ENCODE measurements around the gene ICAM5. TPM values are rescaled to one million over a fixed set of nuclear protein-coding genes. Genes with fewer than 3 reads are reported as not detected.

ICAM5 gene
- total RNA-seq, 1 donor from 2014 or later: 9.3 TPM

DNA sequence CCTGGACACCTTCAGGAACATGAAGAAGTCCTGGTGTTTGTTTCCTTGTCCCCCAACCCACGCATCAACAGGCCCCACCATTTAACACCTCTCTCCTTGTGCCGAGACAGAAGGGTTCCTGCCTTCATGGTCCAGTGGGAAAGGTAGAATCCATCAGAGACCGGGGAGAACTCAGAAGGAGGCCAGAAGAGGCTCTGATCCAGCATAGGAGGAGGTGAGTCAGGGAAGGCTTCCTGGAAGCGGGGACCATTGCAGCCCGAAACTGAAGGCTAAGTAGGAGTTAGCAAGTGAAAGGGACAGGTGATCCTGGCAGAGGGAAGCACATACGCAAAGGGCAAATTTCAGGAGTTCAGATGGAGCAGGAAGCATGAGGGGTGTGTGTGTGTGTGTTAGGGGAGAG, 49.2 kb downstream of the ICAM5 start:
- no peak overlapping the region for H3K4me3 Mint-ChIP-seq (ENCODE audit: unreplicated experiment)
- H3K36me3 Mint-ChIP-seq (ENCODE audit: low read depth): no peaks in the 10 kb centered on the region
- H3K27me3 Mint-ChIP-seq (ENCODE audit: low read depth): no peaks in the 10 kb centered on the region
- TF ChIP-seq CTCF (IDR thresholded peaks at IDR 0.05): no peak
- H3K4me1 Mint-ChIP-seq (ENCODE audit: low read depth): peaks cover 11% of the 10 kb centered on the region
- H3K27ac Mint-ChIP-seq (ENCODE audit: unreplicated experiment): no peak overlapping the region
- DNase-seq (ENCODE audit: low spot score): no peak
- H3K9me3 Mint-ChIP-seq (ENCODE audit: low read depth): no peaks in the 10 kb centered on the region

DNA sequence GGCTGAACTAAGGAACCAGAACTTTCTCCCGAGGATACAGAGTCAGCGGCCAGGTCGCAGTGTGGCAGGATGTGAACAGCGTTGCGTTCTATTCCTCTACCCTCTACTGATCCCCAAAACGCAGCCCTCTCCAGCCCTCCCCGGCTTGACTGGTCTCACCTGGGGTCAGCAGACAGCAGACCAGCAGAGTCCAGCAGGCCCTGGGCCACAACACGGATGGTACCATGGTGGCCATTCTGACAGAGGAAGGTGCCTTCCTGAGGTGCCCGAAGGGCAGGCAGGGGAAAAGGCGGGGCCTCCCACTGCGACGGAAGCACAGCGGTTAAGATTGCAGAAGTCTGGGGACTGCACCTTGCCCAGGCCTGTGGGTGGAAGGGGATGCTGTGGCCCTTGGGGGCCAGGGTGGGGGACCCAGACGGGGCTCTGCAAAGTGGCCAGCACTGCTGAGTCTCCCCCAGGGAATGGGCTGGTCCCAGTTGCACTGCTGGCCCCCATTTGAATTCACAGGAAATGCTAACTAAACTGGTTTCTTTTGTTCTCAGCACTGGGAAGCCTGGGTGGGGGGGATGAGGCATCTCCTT, 49.7 kb downstream of the ICAM5 start, which contains the start of gene ICAM3:
TSS of gene ICAM3 (minus strand) at position 245 of the 581 bp plus-strand sequence. CDS start at position 235, 10 bp downstream.
- H3K36me3 Mint-ChIP-seq (ENCODE audit: low read depth): no peaks in the 10 kb centered on the region
- no peak within 1 kb of the TSS for H3K27ac Mint-ChIP-seq (ENCODE audit: unreplicated experiment)
- peaks cover 6% of the 10 kb centered on the region for H3K4me1 Mint-ChIP-seq (ENCODE audit: low read depth)
- no peaks in the 10 kb centered on the region for H3K9me3 Mint-ChIP-seq (ENCODE audit: low read depth)
- no peak for DNase-seq (ENCODE audit: low spot score)
- TF ChIP-seq CTCF (IDR thresholded peaks at IDR 0.05): no peak
- no peak within 1 kb of the TSS for H3K4me3 Mint-ChIP-seq (ENCODE audit: unreplicated experiment)
- H3K27me3 Mint-ChIP-seq (ENCODE audit: low read depth): no peaks in the 10 kb centered on the region

DNA sequence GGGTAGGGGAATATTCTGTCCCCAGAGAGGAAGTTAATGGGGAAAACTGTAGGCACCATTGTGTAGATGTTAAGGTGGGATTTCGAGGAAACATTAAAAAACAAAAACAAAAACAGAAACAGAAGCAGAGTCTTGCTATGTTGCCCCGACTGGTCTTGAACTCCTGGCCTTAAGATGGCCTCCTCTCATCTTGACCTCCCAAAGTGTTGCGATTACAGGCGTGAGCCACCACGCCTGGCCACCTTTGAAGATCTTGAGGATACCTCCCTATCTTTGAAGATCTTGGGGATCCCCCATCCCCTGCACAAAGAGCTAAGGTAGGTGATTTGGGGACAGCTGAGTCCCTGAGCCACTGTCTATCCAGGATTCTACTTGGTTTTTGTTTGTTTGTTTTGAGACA, 50.2 kb downstream of the ICAM5 start:
- no peaks in the 10 kb centered on the region for H3K36me3 Mint-ChIP-seq (ENCODE audit: low read depth)
- H3K4me1 Mint-ChIP-seq (ENCODE audit: low read depth): peaks cover 2% of the 10 kb centered on the region
- DNase-seq (ENCODE audit: low spot score): no peak
- no peaks in the 10 kb centered on the region for H3K9me3 Mint-ChIP-seq (ENCODE audit: low read depth)
- no peak overlapping the region for H3K27ac Mint-ChIP-seq (ENCODE audit: unreplicated experiment)
- no peaks in the 10 kb centered on the region for H3K27me3 Mint-ChIP-seq (ENCODE audit: low read depth)
- H3K4me3 Mint-ChIP-seq (ENCODE audit: unreplicated experiment): no peak overlapping the region
- no peak for TF ChIP-seq CTCF (IDR thresholded peaks at IDR 0.05)

DNA sequence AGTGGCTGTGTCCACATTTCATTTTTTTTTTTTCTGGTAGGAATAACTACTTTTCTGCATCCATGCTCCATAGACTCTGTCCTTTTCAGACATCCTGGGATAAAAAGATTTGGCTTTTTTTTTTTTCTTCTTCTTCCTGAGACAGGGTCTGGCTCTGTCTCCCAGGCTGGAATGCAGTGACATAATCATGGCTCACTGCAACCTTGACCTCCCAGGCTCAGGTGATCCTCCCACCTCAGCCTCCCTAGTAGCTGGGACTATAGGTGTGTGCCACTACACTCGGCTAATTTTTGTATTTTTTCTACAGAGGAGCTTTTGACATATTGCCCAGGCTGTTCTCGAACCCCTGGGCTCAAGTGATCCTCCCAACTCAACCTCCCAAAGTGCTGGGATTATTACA, 53.7 kb downstream of the ICAM5 start:
- TF ChIP-seq CTCF (IDR thresholded peaks at IDR 0.05): no peak
- DNase-seq (ENCODE audit: low spot score): no peak
- H3K9me3 Mint-ChIP-seq (ENCODE audit: low read depth): no peaks in the 10 kb centered on the region
- no peaks in the 10 kb centered on the region for H3K36me3 Mint-ChIP-seq (ENCODE audit: low read depth)
- H3K4me3 Mint-ChIP-seq (ENCODE audit: unreplicated experiment): no peak overlapping the region
- H3K27me3 Mint-ChIP-seq (ENCODE audit: low read depth): no peaks in the 10 kb centered on the region
- H3K27ac Mint-ChIP-seq (ENCODE audit: unreplicated experiment): no peak overlapping the region
- no peaks in the 10 kb centered on the region for H3K4me1 Mint-ChIP-seq (ENCODE audit: low read depth)

GRCh38 chr19:10344780-10345179, 55.0 kb downstream of the ICAM5 start:
- no peak for DNase-seq (ENCODE audit: low spot score)
- no peak overlapping the region for H3K27ac Mint-ChIP-seq (ENCODE audit: unreplicated experiment)
- H3K36me3 Mint-ChIP-seq (ENCODE audit: low read depth): no peaks in the 10 kb centered on the region
- no peak overlapping the region for H3K4me3 Mint-ChIP-seq (ENCODE audit: unreplicated experiment)
- no peak for TF ChIP-seq CTCF (IDR thresholded peaks at IDR 0.05)
- no peaks in the 10 kb centered on the region for H3K4me1 Mint-ChIP-seq (ENCODE audit: low read depth)
- H3K27me3 Mint-ChIP-seq (ENCODE audit: low read depth): no peaks in the 10 kb centered on the region
- H3K9me3 Mint-ChIP-seq (ENCODE audit: low read depth): no peaks in the 10 kb centered on the region

Other genes starting within 250 kb of the ICAM5 start
- 15.8 to 21.8 TPM (median 19.9 TPM) in 3 replicates for gene SHFL, start 203.6 kb upstream of the ICAM5 start, total RNA-seq
- gene ANGPTL6, start 187.3 kb upstream of the ICAM5 start, total RNA-seq: 0.45 to 0.46 TPM in 2 of 3 replicates, not detected in the other
- 28.2 to 33.1 TPM (median 31.0 TPM) in 3 replicates for gene PPAN, start 183.6 kb upstream of the ICAM5 start, total RNA-seq
- 9.5 to 13.5 TPM (median 10.4 TPM) in 3 replicates for gene P2RY11, start 178.3 kb upstream of the ICAM5 start, total RNA-seq
- gene EIF3G, start 170.1 kb upstream of the ICAM5 start, total RNA-seq: 145 to 149 TPM (median 146 TPM) in 3 replicates
- 46.1 to 90.2 TPM (median 47.8 TPM) in 3 replicates for gene DNMT1, start 95.0 kb upstream of the ICAM5 start, total RNA-seq
- 4.7 to 13.4 TPM (median 12.0 TPM) in 3 replicates for gene S1PR2, start 58.6 kb upstream of the ICAM5 start, total RNA-seq
- gene MRPL4, start 37.7 kb upstream of the ICAM5 start, total RNA-seq: 39.4 to 46.1 TPM (median 39.6 TPM) in 3 replicates
- 3.5 to 21.8 TPM (median 19.0 TPM) in 3 replicates for gene ICAM1, start 18.8 kb upstream of the ICAM5 start, total RNA-seq
- 0.31 TPM in 1 of 3 replicates, not detected in the others for gene ICAM4, start 3.0 kb upstream of the ICAM5 start, total RNA-seq
- 3.4 to 6.2 TPM (median 4.3 TPM) in 3 replicates for gene ZGLP1, start 19.9 kb downstream of the ICAM5 start, total RNA-seq
- 21.0 to 22.3 TPM (median 21.2 TPM) in 3 replicates for gene FDX2, start 26.1 kb downstream of the ICAM5 start, total RNA-seq
- gene RAVER1, start 43.6 kb downstream of the ICAM5 start, total RNA-seq: 32.3 to 38.2 TPM (median 33.0 TPM) in 3 replicates
- 14.0 to 17.0 TPM (median 15.3 TPM) in 3 replicates for gene ICAM3, start 49.7 kb downstream of the ICAM5 start, total RNA-seq
- gene TYK2, start 90.6 kb downstream of the ICAM5 start, total RNA-seq: 94.4 to 132 TPM (median 104 TPM) in 3 replicates
- 137 to 159 TPM (median 141 TPM) in 3 replicates for gene CDC37, start 113.6 kb downstream of the ICAM5 start, total RNA-seq
- 16.8 to 18.9 TPM (median 18.8 TPM) in 3 replicates for gene PDE4A, start 130.6 kb downstream of the ICAM5 start, total RNA-seq
- 69.3 to 79.9 TPM (median 70.9 TPM) in 3 replicates for gene KEAP1, start 213.4 kb downstream of the ICAM5 start, total RNA-seq
- gene S1PR5, start 227.5 kb downstream of the ICAM5 start, total RNA-seq: 3.7 to 6.7 TPM (median 6.4 TPM) in 3 replicates

All from chondrocyte (in vitro differentiated cells).